Body of pancreas (tissue), 4 donors: ENCODE measurements around the gene ZNF773.

Experiments
- CTCF ChIP-seq, 7 experiments: fragments of 450-650 bp in 4 of 7; fragments of 200-600 bp in 3 of 7; sonication (generic) in 3 of 7; IDR thresholded peaks; one replicate each; pipeline ENCODE4 v1.5.1; 2016 to 2019; ENCODE audit warnings: antibody characterized with exemption in 7 of 7
- POLR2A ChIP-seq, 3 donors: fragments of 450-650 bp; IDR thresholded peaks; one replicate each; pipeline ENCODE4 v1.6.1; 2016; ENCODE audit warnings: antibody characterized with exemption in 3 of 3, mild to moderate bottlenecking in 2 of 3

DNA sequence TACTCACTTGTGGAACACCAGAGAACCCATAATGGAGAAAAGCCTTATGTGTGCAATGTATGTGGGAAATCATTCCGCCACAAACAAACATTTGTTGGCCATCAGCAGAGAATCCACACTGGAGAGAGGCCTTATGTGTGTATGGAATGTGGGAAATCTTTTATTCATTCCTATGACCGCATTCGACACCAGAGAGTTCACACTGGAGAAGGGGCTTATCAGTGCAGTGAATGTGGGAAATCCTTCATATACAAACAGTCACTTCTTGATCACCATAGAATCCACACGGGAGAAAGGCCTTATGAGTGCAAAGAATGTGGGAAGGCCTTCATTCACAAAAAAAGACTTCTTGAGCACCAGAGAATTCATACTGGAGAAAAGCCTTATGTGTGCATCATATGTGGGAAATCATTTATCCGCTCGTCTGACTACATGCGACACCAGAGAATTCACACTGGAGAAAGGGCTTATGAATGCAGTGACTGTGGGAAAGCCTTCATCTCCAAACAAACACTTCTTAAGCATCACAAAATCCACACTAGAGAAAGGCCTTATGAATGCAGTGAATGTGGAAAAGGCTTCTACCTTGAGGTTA, 38.3 kb downstream of the ZNF773 start:
- TF ChIP-seq POLR2A (IDR thresholded peaks at IDR 0.05), result no peak
- no peak for TF ChIP-seq CTCF (IDR thresholded peaks at IDR 0.05)
